Panc1 (cell line): ENCODE measurements around the gene NDUFB3.

ENCODE experiments used
- POLR2AphosphoS5 ChIP-seq: IDR thresholded peaks from 2 replicates; pipeline ENCODE4 v1.6.1; 2012; ENCODE audit warnings: mild to moderate bottlenecking, low read depth, low read length, moderate library complexity
- SIN3A ChIP-seq: IDR thresholded peaks from 2 replicates; pipeline ENCODE4 v1.6.1; 2012; ENCODE audit warnings: low read depth, mild to moderate bottlenecking, low read length, moderate library complexity, borderline replicate concordance; ENCODE audit not compliant: insufficient read depth
- TF ChIP-seq, protein P1 (sequence below): fragments of 450-650 bp; IDR thresholded peaks from 2 replicates; pipeline ENCODE4 v1.5.1; 2017; ENCODE audit warnings: mild to moderate bottlenecking
- TF ChIP-seq, protein P2 (sequence below), 2 experiments: IDR thresholded peaks; 2 replicates each; pipeline ENCODE4 v1.6.1; 2011 to 2012; ENCODE audit warnings: low read depth in 2 of 2, control low read depth in 1 of 2, low read length in 1 of 2, mild to moderate bottlenecking in 1 of 2, moderate library complexity in 1 of 2; ENCODE audit not compliant: insufficient read depth in 1 of 2

DNA sequence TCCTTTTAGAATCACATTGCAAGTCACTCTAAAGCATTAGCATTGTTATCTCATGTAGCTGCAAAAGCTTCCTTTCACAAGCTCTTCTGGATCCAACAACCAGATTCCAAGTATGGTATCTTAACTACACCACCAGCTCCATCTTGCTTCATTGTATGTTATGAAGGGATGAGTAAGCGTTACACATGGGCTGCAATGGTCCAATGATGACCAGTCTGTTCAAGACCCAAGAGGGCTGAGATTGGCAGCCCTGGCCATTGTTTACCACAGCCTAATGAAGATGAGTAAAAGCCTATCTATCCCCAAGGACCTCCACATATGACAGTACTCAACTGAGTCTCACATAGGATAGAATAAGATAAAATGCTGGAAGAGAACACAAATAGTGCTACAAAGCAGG, 50.5 kb downstream of the NDUFB3 start:
- TF ChIP-seq, protein P1, sequence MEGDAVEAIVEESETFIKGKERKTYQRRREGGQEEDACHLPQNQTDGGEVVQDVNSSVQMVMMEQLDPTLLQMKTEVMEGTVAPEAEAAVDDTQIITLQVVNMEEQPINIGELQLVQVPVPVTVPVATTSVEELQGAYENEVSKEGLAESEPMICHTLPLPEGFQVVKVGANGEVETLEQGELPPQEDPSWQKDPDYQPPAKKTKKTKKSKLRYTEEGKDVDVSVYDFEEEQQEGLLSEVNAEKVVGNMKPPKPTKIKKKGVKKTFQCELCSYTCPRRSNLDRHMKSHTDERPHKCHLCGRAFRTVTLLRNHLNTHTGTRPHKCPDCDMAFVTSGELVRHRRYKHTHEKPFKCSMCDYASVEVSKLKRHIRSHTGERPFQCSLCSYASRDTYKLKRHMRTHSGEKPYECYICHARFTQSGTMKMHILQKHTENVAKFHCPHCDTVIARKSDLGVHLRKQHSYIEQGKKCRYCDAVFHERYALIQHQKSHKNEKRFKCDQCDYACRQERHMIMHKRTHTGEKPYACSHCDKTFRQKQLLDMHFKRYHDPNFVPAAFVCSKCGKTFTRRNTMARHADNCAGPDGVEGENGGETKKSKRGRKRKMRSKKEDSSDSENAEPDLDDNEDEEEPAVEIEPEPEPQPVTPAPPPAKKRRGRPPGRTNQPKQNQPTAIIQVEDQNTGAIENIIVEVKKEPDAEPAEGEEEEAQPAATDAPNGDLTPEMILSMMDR: no peak
- TF ChIP-seq, protein P2, sequence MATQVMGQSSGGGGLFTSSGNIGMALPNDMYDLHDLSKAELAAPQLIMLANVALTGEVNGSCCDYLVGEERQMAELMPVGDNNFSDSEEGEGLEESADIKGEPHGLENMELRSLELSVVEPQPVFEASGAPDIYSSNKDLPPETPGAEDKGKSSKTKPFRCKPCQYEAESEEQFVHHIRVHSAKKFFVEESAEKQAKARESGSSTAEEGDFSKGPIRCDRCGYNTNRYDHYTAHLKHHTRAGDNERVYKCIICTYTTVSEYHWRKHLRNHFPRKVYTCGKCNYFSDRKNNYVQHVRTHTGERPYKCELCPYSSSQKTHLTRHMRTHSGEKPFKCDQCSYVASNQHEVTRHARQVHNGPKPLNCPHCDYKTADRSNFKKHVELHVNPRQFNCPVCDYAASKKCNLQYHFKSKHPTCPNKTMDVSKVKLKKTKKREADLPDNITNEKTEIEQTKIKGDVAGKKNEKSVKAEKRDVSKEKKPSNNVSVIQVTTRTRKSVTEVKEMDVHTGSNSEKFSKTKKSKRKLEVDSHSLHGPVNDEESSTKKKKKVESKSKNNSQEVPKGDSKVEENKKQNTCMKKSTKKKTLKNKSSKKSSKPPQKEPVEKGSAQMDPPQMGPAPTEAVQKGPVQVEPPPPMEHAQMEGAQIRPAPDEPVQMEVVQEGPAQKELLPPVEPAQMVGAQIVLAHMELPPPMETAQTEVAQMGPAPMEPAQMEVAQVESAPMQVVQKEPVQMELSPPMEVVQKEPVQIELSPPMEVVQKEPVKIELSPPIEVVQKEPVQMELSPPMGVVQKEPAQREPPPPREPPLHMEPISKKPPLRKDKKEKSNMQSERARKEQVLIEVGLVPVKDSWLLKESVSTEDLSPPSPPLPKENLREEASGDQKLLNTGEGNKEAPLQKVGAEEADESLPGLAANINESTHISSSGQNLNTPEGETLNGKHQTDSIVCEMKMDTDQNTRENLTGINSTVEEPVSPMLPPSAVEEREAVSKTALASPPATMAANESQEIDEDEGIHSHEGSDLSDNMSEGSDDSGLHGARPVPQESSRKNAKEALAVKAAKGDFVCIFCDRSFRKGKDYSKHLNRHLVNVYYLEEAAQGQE (IDR thresholded peaks at IDR 0.05; ENCODE audit: insufficient read depth in 1 of 2, low read depth in 2 of 2, low read length in 1 of 2): no peak
- no peak for TF ChIP-seq POLR2AphosphoS5
- no peak for TF ChIP-seq SIN3A
